Right hindlimb (tissue), 1 donor: ENCODE data around the gene COL4A2.

Source experiments
- DNase-seq: peaks from one replicate; pipeline ENCODE4 v3.0.0-alpha.2; 2018

COL4A2 gene

GRCh38 chr13:110462091-110462490, 155.0 kb downstream of the COL4A2 start:
- DNase-seq, result no peak

GRCh38 chr13:110463156-110463555, 156.1 kb downstream of the COL4A2 start:
- no peak for DNase-seq

GRCh38 chr13:110463871-110464510, 156.9 kb downstream of the COL4A2 start:
- no peak for DNase-seq

- DNase-seq, result no peak
These were observed 157.7 kb downstream of the COL4A2 start for GRCh38 chr13:110464556-110465333.

- no peak for DNase-seq
These were observed 158.6 kb downstream of the COL4A2 start for GRCh38 chr13:110465696-110466095.

GRCh38 chr13:110466266-110466915, 159.3 kb downstream of the COL4A2 start:
- DNase-seq, result no peak

- DNase-seq, result no peak
These were observed 160.5 kb downstream of the COL4A2 start for GRCh38 chr13:110467516-110468110.

- no peak for DNase-seq
These were observed 162.0 kb downstream of the COL4A2 start for GRCh38 chr13:110468986-110469495.

GRCh38 chr13:110469597-110469996, 162.5 kb downstream of the COL4A2 start:
- no peak for DNase-seq

GRCh38 chr13:110470272-110471009, 163.4 kb downstream of the COL4A2 start:
- no peak for DNase-seq

- DNase-seq, result no peak
These were observed 164.2 kb downstream of the COL4A2 start for GRCh38 chr13:110471156-110471832.

GRCh38 chr13:110471833-110472162, 164.7 kb downstream of the COL4A2 start:
- DNase-seq, result peak; percentile 38

- no peak for DNase-seq
These were observed 165.9 kb downstream of the COL4A2 start for GRCh38 chr13:110472904-110473563.

GRCh38 chr13:110474713-110475112, 167.6 kb downstream of the COL4A2 start:
- DNase-seq, result no peak

- DNase-seq, result no peak
These were observed 168.0 kb downstream of the COL4A2 start for GRCh38 chr13:110475117-110475516.

- no peak for DNase-seq
These were observed 168.6 kb downstream of the COL4A2 start for GRCh38 chr13:110475550-110476219.

- DNase-seq, result no peak
These were observed 169.1 kb downstream of the COL4A2 start for GRCh38 chr13:110476220-110476617.

GRCh38 chr13:110477706-110478245, 170.7 kb downstream of the COL4A2 start:
- DNase-seq, result no peak

- no peak for DNase-seq
These were observed 171.5 kb downstream of the COL4A2 start for GRCh38 chr13:110478405-110479214.

- no peak for DNase-seq
These were observed 172.1 kb downstream of the COL4A2 start for GRCh38 chr13:110479215-110479545.
